MM.1S (cell line): ENCODE measurements around the gene SEC24C.

Experiments used
- EZH2 ChIP-seq: fragments of 300-600 bp; sonication (generic); optimal IDR thresholded peaks from 2 replicates; pipeline ENCODE3; 2017; ENCODE audit warnings: low read depth, mild to moderate bottlenecking, antibody characterized with exemption, low read length, mixed read lengths
- EZH2phosphoT487 ChIP-seq: fragments of 300-600 bp; sonication (generic); IDR thresholded peaks from 2 replicates; pipeline ENCODE4 v1.6.1; 2018; ENCODE audit warnings: antibody characterized with exemption, low read length
- TF ChIP-seq, protein P1 (sequence below): fragments of 300-600 bp; sonication (generic); IDR thresholded peaks from 2 replicates; pipeline ENCODE4 v1.5.1; 2016; ENCODE audit warnings: antibody characterized with exemption, low read length, mixed read lengths

GRCh38 chr10:73813333-73813732 is 69.2 kb downstream of the SEC24C start:
- TF ChIP-seq, protein P1, sequence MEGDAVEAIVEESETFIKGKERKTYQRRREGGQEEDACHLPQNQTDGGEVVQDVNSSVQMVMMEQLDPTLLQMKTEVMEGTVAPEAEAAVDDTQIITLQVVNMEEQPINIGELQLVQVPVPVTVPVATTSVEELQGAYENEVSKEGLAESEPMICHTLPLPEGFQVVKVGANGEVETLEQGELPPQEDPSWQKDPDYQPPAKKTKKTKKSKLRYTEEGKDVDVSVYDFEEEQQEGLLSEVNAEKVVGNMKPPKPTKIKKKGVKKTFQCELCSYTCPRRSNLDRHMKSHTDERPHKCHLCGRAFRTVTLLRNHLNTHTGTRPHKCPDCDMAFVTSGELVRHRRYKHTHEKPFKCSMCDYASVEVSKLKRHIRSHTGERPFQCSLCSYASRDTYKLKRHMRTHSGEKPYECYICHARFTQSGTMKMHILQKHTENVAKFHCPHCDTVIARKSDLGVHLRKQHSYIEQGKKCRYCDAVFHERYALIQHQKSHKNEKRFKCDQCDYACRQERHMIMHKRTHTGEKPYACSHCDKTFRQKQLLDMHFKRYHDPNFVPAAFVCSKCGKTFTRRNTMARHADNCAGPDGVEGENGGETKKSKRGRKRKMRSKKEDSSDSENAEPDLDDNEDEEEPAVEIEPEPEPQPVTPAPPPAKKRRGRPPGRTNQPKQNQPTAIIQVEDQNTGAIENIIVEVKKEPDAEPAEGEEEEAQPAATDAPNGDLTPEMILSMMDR = no peak
- no peak for TF ChIP-seq EZH2
- TF ChIP-seq EZH2phosphoT487 = no peak
